Liver (tissue), 9 donors: Measurements from ENCODE around the gene ZRANB1. TPM values are rescaled to one million over a fixed set of nuclear protein-coding genes. Genes with fewer than 3 reads are reported as not detected.

Experiments used
- DNase-seq: peaks from one replicate; pipeline ENCODE4 v3.0.0-alpha.2; 2017; ENCODE audit warnings: low spot score
- H3K27ac ChIP-seq, 2 donors: one replicate each; pipeline ENCODE4 v1.7.0; 2013; ENCODE audit warnings: inconsistent platforms in 2 of 2, low read length in 2 of 2, control low read depth in 1 of 2, low read depth in 1 of 2, mild to moderate bottlenecking in 1 of 2
- H3K27me3 ChIP-seq, 4 donors: one replicate each; pipeline versions ENCODE4 v1.6.1 to v1.7.0; 2013; ENCODE audit warnings: low read length in 3 of 4, inconsistent platforms in 1 of 4, mild to moderate bottlenecking in 1 of 4, moderate library complexity in 1 of 4; ENCODE audit not compliant: control insufficient read depth in 4 of 4, insufficient read depth in 4 of 4
- H3K36me3 ChIP-seq, 4 donors: one replicate each; pipeline versions ENCODE4 v1.6.1 to v1.7.0; 2013; ENCODE audit warnings: low read length in 3 of 4, mild to moderate bottlenecking in 3 of 4, low read depth in 1 of 4, moderate library complexity in 1 of 4; ENCODE audit not compliant: control insufficient read depth in 4 of 4, insufficient read depth in 3 of 4
- H3K4me1 ChIP-seq, 4 donors: one replicate each; pipeline versions ENCODE4 v1.6.1 to v1.7.0; 2013; ENCODE audit warnings: low read length in 3 of 4, mild to moderate bottlenecking in 3 of 4, moderate library complexity in 1 of 4; ENCODE audit not compliant: control insufficient read depth in 4 of 4, insufficient read depth in 4 of 4
- H3K4me3 ChIP-seq, 3 donors: one replicate each; pipeline versions ENCODE4 v1.6.1 to v1.7.0; 2013; ENCODE audit warnings: low read length in 3 of 3, control low read depth in 1 of 3, low read depth in 1 of 3, mild to moderate bottlenecking in 1 of 3
- H3K9ac ChIP-seq, 2 donors: one replicate each; pipeline ENCODE4 v1.7.0; 2013; ENCODE audit warnings: low read length in 2 of 2, mild to moderate bottlenecking in 2 of 2, moderate library complexity in 2 of 2, control low read depth in 1 of 2, low read depth in 1 of 2
- H3K9me3 ChIP-seq, 4 donors: one replicate each; pipeline versions ENCODE4 v1.6.1 to v1.7.0; 2013; ENCODE audit warnings: low read length in 3 of 4; ENCODE audit not compliant: control insufficient read depth in 4 of 4
- ATF3 ChIP-seq: IDR thresholded peaks from 2 replicates; pipeline ENCODE4 v1.6.1; 2016; ENCODE audit warnings: antibody characterized with exemption
- CTCF ChIP-seq: fragments of 150-350 bp; IDR thresholded peaks from 2 replicates; pipeline ENCODE4 v1.5.1; 2017; ENCODE audit warnings: improper control_type of control experiment, low read depth, low read length; ENCODE audit not compliant: missing input control
- EGR1 ChIP-seq, 2 donors: IDR thresholded peaks; 2 replicates each; pipeline ENCODE4 v1.6.1; 2016 to 2018; ENCODE audit warnings: antibody characterized with exemption in 2 of 2, low read depth in 2 of 2
- FOXA1 ChIP-seq: IDR thresholded peaks from 2 replicates; pipeline ENCODE4 v1.6.1; 2016; ENCODE audit warnings: antibody characterized with exemption
- FOXA2 ChIP-seq: IDR thresholded peaks from 2 replicates; pipeline ENCODE4 v1.6.1; 2016; ENCODE audit warnings: antibody characterized with exemption
- GABPA ChIP-seq, 2 donors: IDR thresholded peaks in 1 of 2; conservative IDR thresholded peaks in 1 of 2; 2 replicates each; pipeline ENCODE4 v1.6.1; 2016; ENCODE audit warnings: antibody characterized with exemption in 2 of 2, mild to moderate bottlenecking in 1 of 2, moderate library complexity in 1 of 2
- HNF4A ChIP-seq, 2 donors: conservative IDR thresholded peaks; 2 replicates each; pipeline ENCODE4 v1.6.1; 2016; ENCODE audit warnings: antibody characterized with exemption in 2 of 2, mild to moderate bottlenecking in 2 of 2
- HNF4G ChIP-seq: IDR thresholded peaks from 2 replicates; pipeline ENCODE4 v1.6.1; 2016; ENCODE audit warnings: antibody characterized with exemption
- JUND ChIP-seq, 2 donors: IDR thresholded peaks; 2 replicates each; pipeline ENCODE4 v1.6.1; 2016; ENCODE audit warnings: antibody characterized with exemption in 2 of 2
- MAX ChIP-seq: IDR thresholded peaks from 2 replicates; pipeline ENCODE4 v1.6.1; 2016; ENCODE audit warnings: antibody characterized with exemption
- NR2F2 ChIP-seq: IDR thresholded peaks from 2 replicates; pipeline ENCODE4 v1.6.1; 2016; ENCODE audit warnings: antibody characterized with exemption
- RAD21 ChIP-seq, 2 donors: IDR thresholded peaks; 2 replicates each; pipeline ENCODE4 v1.6.1; 2016; ENCODE audit warnings: antibody characterized with exemption in 2 of 2, mild to moderate bottlenecking in 2 of 2
- REST ChIP-seq: IDR thresholded peaks from 2 replicates; pipeline ENCODE4 v1.6.1; 2016; ENCODE audit warnings: antibody characterized with exemption, mild to moderate bottlenecking
- RXRA ChIP-seq, 2 donors: IDR thresholded peaks; 2 replicates each; pipeline ENCODE4 v1.6.1; 2017 to 2018; ENCODE audit warnings: antibody characterized with exemption in 2 of 2, mild to moderate bottlenecking in 1 of 2
- SP1 ChIP-seq: IDR thresholded peaks from 2 replicates; pipeline ENCODE4 v1.6.1; 2018; ENCODE audit warnings: antibody characterized with exemption, mild to moderate bottlenecking
- TAF1 ChIP-seq: conservative IDR thresholded peaks from 2 replicates; pipeline ENCODE4 v1.6.1; 2016; ENCODE audit warnings: antibody characterized with exemption, mild to moderate bottlenecking
- YY1 ChIP-seq: IDR thresholded peaks from 2 replicates; pipeline ENCODE4 v1.6.1; 2016; ENCODE audit warnings: antibody characterized with exemption, mild to moderate bottlenecking
- ZBTB33 ChIP-seq: IDR thresholded peaks from 2 replicates; pipeline ENCODE4 v1.6.1; 2016; ENCODE audit warnings: antibody characterized with exemption
- WGBS: extraction: QIAGEN DNeasy Blood & Tissue Kit; methylation state at CpG from one replicate; pipeline ENCODE4 v1.1.7; 2013; 5-methylcytosine and 5-hydroxymethylcytosine counted together
- polyA plus RNA-seq, 2 donors: library from polyadenylated mRNA; stranded (reverse) in 1 of 2; unstranded in 1 of 2; fragments of 200-250 nt in 1 of 2; fragments of >200 nt in 1 of 2; fragmentation: Nextera tagmentation in 1 of 2; extraction: Ambion mirVana in 1 of 2; gene quantifications; one replicate each; pipeline versions ENCODE4 v1.2.1 to v1.2.3, GENCODE V29; 2013 to 2015
- total RNA-seq, 2 donors: library from RNA; depleted of rRNA; stranded (reverse); fragments of >200 nt; gene quantifications; one replicate each; pipeline ENCODE4 v1.2.3, GENCODE V29; 2014
- donor health status: healthy.
- donor health status: healthy.
- donor health status: healthy.
- donor health status: healthy.
- donor health status: healthy.

ZRANB1 gene
- total and polyA plus RNA-seq, 4 donors: 6.2 to 32.5 (median 14.4) TPM

DNA sequence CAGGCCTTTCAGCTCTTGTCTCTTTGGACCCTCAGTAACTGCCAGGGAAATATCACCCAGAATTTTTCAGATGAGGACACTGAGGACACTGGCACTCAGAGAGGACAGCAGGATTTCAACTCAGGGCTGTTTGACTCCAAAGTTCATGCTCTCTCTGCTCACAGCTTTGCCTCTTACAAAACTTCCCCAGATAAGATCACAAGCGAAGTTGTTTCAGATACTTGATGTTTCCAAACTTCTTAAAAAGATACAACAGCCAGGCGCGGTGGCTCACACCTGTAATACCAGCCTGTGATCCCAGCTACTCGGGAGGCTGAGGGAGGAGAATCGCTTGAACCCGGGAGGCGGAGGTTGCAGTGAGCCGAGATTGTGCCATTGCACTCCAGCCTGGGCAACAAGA is 32.4 kb upstream of the ZRANB1 start:
- DNase-seq: no peak
- WGBS: 35% methylated on average over 8 of the region's 8 CpGs
- Histone ChIP-seq H3K9ac (peak overlapping the region in 1 of 2 donors; percentile 37), H3K9me3 (no peaks in the 10 kb centered on the region), H3K27ac (peak overlapping the region; percentile 80), H3K27me3 (no peaks in the 10 kb centered on the region), H3K36me3 (no peaks in the 10 kb centered on the region), H3K4me3 (no peak overlapping the region), H3K4me1 (peaks cover 3 to 49% (median 36%) of the 10 kb centered on the region in 4 donors)
- TF ChIP-seq ATF3 (peak; percentile 30), HNF4A (conservative IDR thresholded peaks at IDR 0.05) (peak; percentile 92 to 93), NR2F2 (no peak), EGR1 (IDR thresholded peaks at IDR 0.05; ENCODE audit: low read depth in 2 of 2) (no peak), HNF4G (peak; percentile 76), SP1 (peak; percentile 89), RXRA (IDR thresholded peaks at IDR 0.05) (peak; percentile 82 to 86), MAX (peak; percentile 71), RAD21 (IDR thresholded peaks at IDR 0.05) (peak in 1 of 2 donors; percentile 42), TAF1 (peak; percentile 36), ZBTB33 (no peak), FOXA2 (no peak), GABPA (IDR thresholded peaks at IDR 0.05 in 1 of 2, conservative IDR thresholded peaks at IDR 0.05 in 1 of 2) (no peak), YY1 (peak; percentile 50), CTCF (no peak), FOXA1 (peak; percentile 23), JUND (IDR thresholded peaks at IDR 0.05) (peak; percentile 58 to 73), REST (peak; percentile 71)
